ENCODE measurements around the gene C4orf50. TPM values are rescaled to one million over a fixed set of nuclear protein-coding genes. Genes with fewer than 3 reads are reported as not detected.
A peak's percentile ranks its signal among the peaks of the same experiment; 100 is the strongest.

The C4orf50 gene
- polyA plus RNA-seq, 3 donors, result not detected

GRCh38 chr4:5955201-5955821 is 62.9 kb downstream of the C4orf50 start:
- peaks cover 6 to 9% (median 7%) of the 10 kb centered on the region in 3 donors for H3K27me3 Mint-ChIP-seq (ENCODE audit: low read depth in 3 of 3)
- no peak overlapping the region for H3K4me3 ChIP-seq (replicated peaks in 1 of 3; ENCODE audit: low read depth in 2 of 3, low read length in 3 of 3)
- H3K9me3 Mint-ChIP-seq, result peaks cover 0 to 1% (median 0%) of the 10 kb centered on the region in 7 donors
- intact Hi-C loops (cut with micrococcal nuclease), result no loop called here
- H3K79me2 ChIP-seq (ENCODE audit: insufficient read depth, low read length), result no peaks in the 10 kb centered on the region
- H2AFZ ChIP-seq (ENCODE audit: insufficient read depth, low read depth, low read length, poor library complexity, severe bottlenecking), result no peak overlapping the region
- H3K4me2 ChIP-seq (replicated peaks; ENCODE audit: extremely low read depth, low read length, poor library complexity, severe bottlenecking), result no peak overlapping the region
- TF ChIP-seq CTCF (IDR thresholded peaks at IDR 0.05), result no peak
- no peaks in the 10 kb centered on the region for H3K36me3 ChIP-seq (replicated peaks in 1 of 2; ENCODE audit: control insufficient read depth in 1 of 2, insufficient read depth in 2 of 2, low read length in 2 of 2)
- H3K27ac Mint-ChIP-seq, result no peak overlapping the region
- no peaks in the 10 kb centered on the region for H3K27me3 ChIP-seq (ENCODE audit: control insufficient read depth in 2 of 2, insufficient read depth in 2 of 2, low read length in 2 of 2)
- H3K4me1 ChIP-seq (ENCODE audit: control insufficient read depth in 1 of 2, insufficient read depth in 2 of 2, low read length in 2 of 2), result no peaks in the 10 kb centered on the region
- 62% methylated on average over 11 of the region's 18 CpGs for WGBS (ENCODE audit: insufficient coverage)
- no peaks in the 10 kb centered on the region for H3K4me1 Mint-ChIP-seq
- H3K9ac ChIP-seq (ENCODE audit: insufficient read depth, low read length, poor library complexity, severe bottlenecking), result no peak overlapping the region
- no peaks in the 10 kb centered on the region for H4K20me1 ChIP-seq (ENCODE audit: insufficient read depth, low read length)
- H3K27ac ChIP-seq (ENCODE audit: low read depth in 1 of 2, low read length in 2 of 2), result no peak overlapping the region
- no peak for DNase-seq
- H3K9me3 ChIP-seq (replicated peaks in 1 of 2; ENCODE audit: control insufficient read depth in 1 of 2, insufficient read depth in 1 of 2, low read length in 2 of 2), result no peaks in the 10 kb centered on the region
- no peaks in the 10 kb centered on the region for H3K36me3 Mint-ChIP-seq
- H3K4me3 Mint-ChIP-seq, result no peak overlapping the region

GRCh38 chr4:5954056-5954760 is 64.0 kb downstream of the C4orf50 start:
- DNase-seq, result no peak
- Mint-ChIP-seq H3K36me3 (no peaks in the 10 kb centered on the region), H3K4me1 (no peaks in the 10 kb centered on the region), H3K4me3 (no peak overlapping the region), H3K27me3 (ENCODE audit: low read depth in 3 of 3) (peaks cover 2 to 10% (median 7%) of the 10 kb centered on the region in 3 donors), H3K9me3 (peaks cover 0 to 1% (median 0%) of the 10 kb centered on the region in 7 donors), H3K27ac (peak overlapping the region in 1 of 7 donors; percentile 60)
- Histone ChIP-seq H3K4me2 (replicated peaks; ENCODE audit: extremely low read depth, low read length, poor library complexity, severe bottlenecking) (no peak overlapping the region), H3K27ac (ENCODE audit: low read depth in 1 of 2, low read length in 2 of 2) (no peak overlapping the region), H3K9ac (ENCODE audit: insufficient read depth, low read length, poor library complexity, severe bottlenecking) (no peak overlapping the region), H3K27me3 (ENCODE audit: control insufficient read depth in 2 of 2, insufficient read depth in 2 of 2, low read length in 2 of 2) (no peaks in the 10 kb centered on the region), H3K9me3 (replicated peaks in 1 of 2; ENCODE audit: control insufficient read depth in 1 of 2, insufficient read depth in 1 of 2, low read length in 2 of 2) (no peaks in the 10 kb centered on the region), H3K4me3 (replicated peaks in 1 of 3; ENCODE audit: low read depth in 2 of 3, low read length in 3 of 3) (no peak overlapping the region), H4K20me1 (ENCODE audit: insufficient read depth, low read length) (no peaks in the 10 kb centered on the region), H3K36me3 (replicated peaks in 1 of 2; ENCODE audit: control insufficient read depth in 1 of 2, insufficient read depth in 2 of 2, low read length in 2 of 2) (no peaks in the 10 kb centered on the region), H2AFZ (ENCODE audit: insufficient read depth, low read depth, low read length, poor library complexity, severe bottlenecking) (no peak overlapping the region), H3K4me1 (ENCODE audit: control insufficient read depth in 1 of 2, insufficient read depth in 2 of 2, low read length in 2 of 2) (no peaks in the 10 kb centered on the region), H3K79me2 (ENCODE audit: insufficient read depth, low read length) (no peaks in the 10 kb centered on the region)
- WGBS (ENCODE audit: insufficient coverage), result 94% methylated on average over 7 of the region's 11 CpGs
- intact Hi-C loops (cut with micrococcal nuclease), result no loop called here
- no peak for TF ChIP-seq CTCF (IDR thresholded peaks at IDR 0.05)
